ENCODE data around the gene SDHA. TPM values are rescaled to one million over a fixed set of nuclear protein-coding genes. Genes with fewer than 3 reads are reported as not detected.

SDHA gene
- total and polyA plus RNA-seq, 10 of the 15 experiments (the other 5 are each of a cell fraction or from before 2014, with no cell fraction given) = 63.3 to 205 (median 104) TPM

DNA sequence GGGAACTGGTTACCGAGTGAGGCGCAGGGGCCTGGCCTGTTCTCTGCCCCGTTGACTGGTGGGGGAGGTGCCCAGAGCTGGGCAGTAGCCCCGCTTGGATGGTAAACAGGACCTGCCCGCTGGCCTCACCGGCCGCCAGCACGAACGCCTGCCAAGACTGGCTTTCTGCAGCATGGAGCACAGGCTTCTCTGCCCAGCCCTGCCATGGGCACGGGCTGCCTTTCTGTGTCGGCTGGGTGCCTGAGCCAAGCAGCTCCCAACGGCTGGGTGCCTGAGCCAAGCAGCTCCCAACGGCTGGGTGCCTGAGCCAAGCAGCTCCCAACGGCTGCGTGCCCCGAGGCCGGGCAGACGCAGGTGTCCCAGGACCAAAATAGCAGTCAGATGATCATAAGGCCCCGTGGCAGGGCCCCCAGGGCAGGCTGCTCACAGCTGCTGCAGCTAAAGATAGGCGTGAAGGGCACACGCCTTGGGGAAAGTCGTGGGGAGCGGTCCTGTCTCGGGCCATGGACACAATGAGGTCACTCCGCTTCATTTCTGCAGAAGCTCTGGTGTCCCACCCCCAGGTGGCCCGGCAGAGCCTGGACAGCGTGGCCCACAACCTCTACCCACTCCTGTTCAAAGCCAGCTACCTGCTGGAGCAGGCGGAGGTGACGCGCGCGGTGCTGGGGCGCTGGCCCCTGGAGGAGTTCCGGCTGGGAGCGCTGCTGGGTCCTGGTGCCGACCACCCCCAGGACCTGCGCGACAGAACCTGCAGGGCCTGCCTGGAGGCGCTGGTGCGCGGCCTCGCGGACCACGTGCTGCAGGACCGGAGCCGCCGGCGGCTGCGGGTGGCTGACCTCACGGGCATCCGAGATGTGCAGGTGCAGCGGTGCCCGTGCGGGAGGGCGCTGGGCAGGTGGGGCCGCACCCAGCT, 26.8 kb upstream of the SDHA start, which contains the start of gene LRRC14B (continued):
- TF ChIP-seq, protein P1, sequence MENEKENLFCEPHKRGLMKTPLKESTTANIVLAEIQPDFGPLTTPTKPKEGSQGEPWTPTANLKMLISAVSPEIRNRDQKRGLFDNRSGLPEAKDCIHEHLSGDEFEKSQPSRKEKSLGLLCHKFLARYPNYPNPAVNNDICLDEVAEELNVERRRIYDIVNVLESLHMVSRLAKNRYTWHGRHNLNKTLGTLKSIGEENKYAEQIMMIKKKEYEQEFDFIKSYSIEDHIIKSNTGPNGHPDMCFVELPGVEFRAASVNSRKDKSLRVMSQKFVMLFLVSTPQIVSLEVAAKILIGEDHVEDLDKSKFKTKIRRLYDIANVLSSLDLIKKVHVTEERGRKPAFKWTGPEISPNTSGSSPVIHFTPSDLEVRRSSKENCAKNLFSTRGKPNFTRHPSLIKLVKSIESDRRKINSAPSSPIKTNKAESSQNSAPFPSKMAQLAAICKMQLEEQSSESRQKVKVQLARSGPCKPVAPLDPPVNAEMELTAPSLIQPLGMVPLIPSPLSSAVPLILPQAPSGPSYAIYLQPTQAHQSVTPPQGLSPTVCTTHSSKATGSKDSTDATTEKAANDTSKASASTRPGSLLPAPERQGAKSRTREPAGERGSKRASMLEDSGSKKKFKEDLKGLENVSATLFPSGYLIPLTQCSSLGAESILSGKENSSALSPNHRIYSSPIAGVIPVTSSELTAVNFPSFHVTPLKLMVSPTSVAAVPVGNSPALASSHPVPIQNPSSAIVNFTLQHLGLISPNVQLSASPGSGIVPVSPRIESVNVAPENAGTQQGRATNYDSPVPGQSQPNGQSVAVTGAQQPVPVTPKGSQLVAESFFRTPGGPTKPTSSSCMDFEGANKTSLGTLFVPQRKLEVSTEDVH (IDR thresholded peaks at IDR 0.05; ENCODE audit: low read depth, partially characterized antibody) = no peak
- TF ChIP-seq, protein P2, sequence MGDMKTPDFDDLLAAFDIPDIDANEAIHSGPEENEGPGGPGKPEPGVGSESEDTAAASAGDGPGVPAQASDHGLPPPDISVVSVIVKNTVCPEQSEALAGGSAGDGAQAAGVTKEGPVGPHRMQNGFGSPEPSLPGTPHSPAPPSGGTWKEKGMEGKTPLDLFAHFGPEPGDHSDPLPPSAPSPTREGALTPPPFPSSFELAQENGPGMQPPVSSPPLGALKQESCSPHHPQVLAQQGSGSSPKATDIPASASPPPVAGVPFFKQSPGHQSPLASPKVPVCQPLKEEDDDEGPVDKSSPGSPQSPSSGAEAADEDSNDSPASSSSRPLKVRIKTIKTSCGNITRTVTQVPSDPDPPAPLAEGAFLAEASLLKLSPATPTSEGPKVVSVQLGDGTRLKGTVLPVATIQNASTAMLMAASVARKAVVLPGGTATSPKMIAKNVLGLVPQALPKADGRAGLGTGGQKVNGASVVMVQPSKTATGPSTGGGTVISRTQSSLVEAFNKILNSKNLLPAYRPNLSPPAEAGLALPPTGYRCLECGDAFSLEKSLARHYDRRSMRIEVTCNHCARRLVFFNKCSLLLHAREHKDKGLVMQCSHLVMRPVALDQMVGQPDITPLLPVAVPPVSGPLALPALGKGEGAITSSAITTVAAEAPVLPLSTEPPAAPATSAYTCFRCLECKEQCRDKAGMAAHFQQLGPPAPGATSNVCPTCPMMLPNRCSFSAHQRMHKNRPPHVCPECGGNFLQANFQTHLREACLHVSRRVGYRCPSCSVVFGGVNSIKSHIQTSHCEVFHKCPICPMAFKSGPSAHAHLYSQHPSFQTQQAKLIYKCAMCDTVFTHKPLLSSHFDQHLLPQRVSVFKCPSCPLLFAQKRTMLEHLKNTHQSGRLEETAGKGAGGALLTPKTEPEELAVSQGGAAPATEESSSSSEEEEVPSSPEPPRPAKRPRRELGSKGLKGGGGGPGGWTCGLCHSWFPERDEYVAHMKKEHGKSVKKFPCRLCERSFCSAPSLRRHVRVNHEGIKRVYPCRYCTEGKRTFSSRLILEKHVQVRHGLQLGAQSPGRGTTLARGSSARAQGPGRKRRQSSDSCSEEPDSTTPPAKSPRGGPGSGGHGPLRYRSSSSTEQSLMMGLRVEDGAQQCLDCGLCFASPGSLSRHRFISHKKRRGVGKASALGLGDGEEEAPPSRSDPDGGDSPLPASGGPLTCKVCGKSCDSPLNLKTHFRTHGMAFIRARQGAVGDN (IDR thresholded peaks at IDR 0.05) = no peak
- no peak for TF ChIP-seq FOXM1 (IDR thresholded peaks at IDR 0.05; ENCODE audit: low read depth, low read length)
- TF ChIP-seq, protein P3, sequence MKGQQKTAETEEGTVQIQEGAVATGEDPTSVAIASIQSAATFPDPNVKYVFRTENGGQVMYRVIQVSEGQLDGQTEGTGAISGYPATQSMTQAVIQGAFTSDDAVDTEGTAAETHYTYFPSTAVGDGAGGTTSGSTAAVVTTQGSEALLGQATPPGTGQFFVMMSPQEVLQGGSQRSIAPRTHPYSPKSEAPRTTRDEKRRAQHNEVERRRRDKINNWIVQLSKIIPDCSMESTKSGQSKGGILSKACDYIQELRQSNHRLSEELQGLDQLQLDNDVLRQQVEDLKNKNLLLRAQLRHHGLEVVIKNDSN (IDR thresholded peaks at IDR 0.05; ENCODE audit: borderline replicate concordance, extremely low read length, insufficient read depth, low read depth, low read length) = peak; percentile 64
- TF ChIP-seq, protein P4, sequence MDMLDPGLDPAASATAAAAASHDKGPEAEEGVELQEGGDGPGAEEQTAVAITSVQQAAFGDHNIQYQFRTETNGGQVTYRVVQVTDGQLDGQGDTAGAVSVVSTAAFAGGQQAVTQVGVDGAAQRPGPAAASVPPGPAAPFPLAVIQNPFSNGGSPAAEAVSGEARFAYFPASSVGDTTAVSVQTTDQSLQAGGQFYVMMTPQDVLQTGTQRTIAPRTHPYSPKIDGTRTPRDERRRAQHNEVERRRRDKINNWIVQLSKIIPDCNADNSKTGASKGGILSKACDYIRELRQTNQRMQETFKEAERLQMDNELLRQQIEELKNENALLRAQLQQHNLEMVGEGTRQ (IDR thresholded peaks at IDR 0.05; ENCODE audit: borderline replicate concordance, low read depth, low read length) = no peak
- 0 out of 3 replicates have a peak, but pooled peaks of 1 of the 2 experiments have one; percentile 4 for TF ChIP-seq EGR1 (IDR thresholded peaks at IDR 0.05; ENCODE audit: borderline replicate concordance in 1 of 2, low read depth in 2 of 2, low read length in 2 of 2)
- TF ChIP-seq CBFB (IDR thresholded peaks at IDR 0.05; ENCODE audit: low read depth) = no peak
- TF ChIP-seq BRCA1 (IDR thresholded peaks at IDR 0.05; ENCODE audit: low read depth, low read length) = no peak
- no peak for TF ChIP-seq IRF4 (IDR thresholded peaks at IDR 0.05; ENCODE audit: low read depth, low read length)
- no peak for TF ChIP-seq SMAD1 (IDR thresholded peaks at IDR 0.05; ENCODE audit: low read depth, partially characterized antibody)
- TF ChIP-seq, protein P5, sequence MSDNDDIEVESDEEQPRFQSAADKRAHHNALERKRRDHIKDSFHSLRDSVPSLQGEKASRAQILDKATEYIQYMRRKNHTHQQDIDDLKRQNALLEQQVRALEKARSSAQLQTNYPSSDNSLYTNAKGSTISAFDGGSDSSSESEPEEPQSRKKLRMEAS (IDR thresholded peaks at IDR 0.05; ENCODE audit: low read depth, low read length) = peak; percentile 61; the same call in 1 of the 2 replicates
- peak; percentile 15 for TF ChIP-seq MEF2B (IDR thresholded peaks at IDR 0.05; ENCODE audit: partially characterized antibody, poor library complexity, severe bottlenecking)
- no peak for TF ChIP-seq SREBF1 (IDR thresholded peaks at IDR 0.05; ENCODE audit: low read length)
- TF ChIP-seq TCF12 (IDR thresholded peaks at IDR 0.05; ENCODE audit: low read depth, low read length) = peak; percentile 91
- TF ChIP-seq NFYA (IDR thresholded peaks at IDR 0.05; ENCODE audit: borderline replicate concordance, low read depth, low read length) = no peak
- TF ChIP-seq FOS (IDR thresholded peaks at IDR 0.05; ENCODE audit: borderline replicate concordance, extremely low read depth, insufficient read length) = no peak
- peak in 1 of 2 experiments; percentile 48; a peak in 1 of 4 replicates for TF ChIP-seq BHLHE40 (IDR thresholded peaks at IDR 0.05; ENCODE audit: borderline replicate concordance in 1 of 2, low read depth in 2 of 2, low read length in 1 of 2)

Measured in GM12878 (cell line).